Ishikawa (cell line): ENCODE results near the gene FSTL4.

Source experiments
- CEBPB ChIP-seq: IDR thresholded peaks from 2 replicates; pipeline ENCODE4 v1.6.1; 2012
- CREB1 ChIP-seq: IDR thresholded peaks from 2 replicates; pipeline ENCODE4 v1.6.1; 2012; ENCODE audit warnings: low read depth
- EGR1 ChIP-seq: IDR thresholded peaks from 2 replicates; pipeline ENCODE4 v1.6.1; 2012
- EP300 ChIP-seq: IDR thresholded peaks from 2 replicates; pipeline ENCODE4 v1.6.1; 2012; ENCODE audit warnings: borderline replicate concordance
- FOXM1 ChIP-seq: IDR thresholded peaks from 2 replicates; pipeline ENCODE4 v1.6.1; 2012; ENCODE audit warnings: low read depth, borderline replicate concordance
- MAX ChIP-seq: IDR thresholded peaks from 2 replicates; pipeline ENCODE4 v1.6.1; 2012
- NFIC ChIP-seq: IDR thresholded peaks from 2 replicates; pipeline ENCODE4 v1.6.1; 2012
- RAD21 ChIP-seq: IDR thresholded peaks from 2 replicates; pipeline ENCODE4 v1.6.1; 2012; ENCODE audit warnings: low read depth
- REST ChIP-seq: IDR thresholded peaks from 2 replicates; pipeline ENCODE4 v1.6.1; 2012; ENCODE audit warnings: low read depth, mild to moderate bottlenecking
- TAF1 ChIP-seq: IDR thresholded peaks from 2 replicates; pipeline ENCODE4 v1.6.1; 2012; ENCODE audit warnings: low read depth, mild to moderate bottlenecking
- TCF12 ChIP-seq: IDR thresholded peaks from 2 replicates; pipeline ENCODE4 v1.6.1; 2012; ENCODE audit warnings: low read depth
- TEAD4 ChIP-seq: IDR thresholded peaks from 2 replicates; pipeline ENCODE4 v1.6.1; 2012
- USF1 ChIP-seq: IDR thresholded peaks from 2 replicates; pipeline ENCODE4 v1.6.1; 2012
- YY1 ChIP-seq: IDR thresholded peaks from 2 replicates; pipeline ENCODE4 v1.6.1; 2012; ENCODE audit warnings: low read depth
- ZBTB7A ChIP-seq: IDR thresholded peaks from 2 replicates; pipeline ENCODE4 v1.6.1; 2012; ENCODE audit warnings: low read depth

The FSTL4 gene

GRCh38 chr5:133392448-133392847 lies 219.9 kb downstream of the FSTL4 start:
- TF ChIP-seq USF1 (no peak), CREB1 (no peak), NFIC (no peak), MAX (no peak), TEAD4 (no peak), TCF12 (no peak), ZBTB7A (no peak), RAD21 (no peak), EP300 (no peak), TAF1 (no peak), YY1 (no peak), EGR1 (no peak), FOXM1 (no peak), REST (no peak), CEBPB (no peak)

GRCh38 chr5:133391354-133392136 lies 220.8 kb downstream of the FSTL4 start:
- no peak for TF ChIP-seq EGR1
- TF ChIP-seq EP300, result no peak
- no peak for TF ChIP-seq NFIC
- TF ChIP-seq REST, result no peak
- no peak for TF ChIP-seq TAF1
- TF ChIP-seq CREB1, result no peak
- TF ChIP-seq TEAD4, result no peak
- no peak for TF ChIP-seq FOXM1
- no peak for TF ChIP-seq CEBPB
- TF ChIP-seq MAX, result no peak
- TF ChIP-seq TCF12, result no peak
- no peak for TF ChIP-seq ZBTB7A
- TF ChIP-seq USF1, result no peak

GRCh38 chr5:133390416-133391353 lies 221.7 kb downstream of the FSTL4 start:
- no peak for TF ChIP-seq USF1
- TF ChIP-seq TAF1, result no peak
- TF ChIP-seq TCF12, result no peak
- no peak for TF ChIP-seq TEAD4
- no peak for TF ChIP-seq ZBTB7A
- no peak for TF ChIP-seq EP300

- TF ChIP-seq TCF12, result no peak
- no peak for TF ChIP-seq EGR1
- no peak for TF ChIP-seq EP300
- TF ChIP-seq NFIC, result no peak
- TF ChIP-seq ZBTB7A, result no peak
Observed at GRCh38 chr5:133389066-133389590, 223.2 kb downstream of the FSTL4 start.

- TF ChIP-seq MAX, result no peak
- no peak for TF ChIP-seq YY1
- TF ChIP-seq TAF1, result no peak
- no peak for TF ChIP-seq NFIC
- no peak for TF ChIP-seq CEBPB
- TF ChIP-seq EP300, result no peak
- no peak for TF ChIP-seq USF1
- TF ChIP-seq TCF12, result no peak
- no peak for TF ChIP-seq REST
- no peak for TF ChIP-seq EGR1
- TF ChIP-seq CREB1, result no peak
- no peak for TF ChIP-seq RAD21
Observed at GRCh38 chr5:133387621-133388020, 224.7 kb downstream of the FSTL4 start.
